IPS-18a (cell line): ENCODE results near the gene HS3ST3B1.

ENCODE experiments used
- H3K27ac ChIP-seq: one replicate; pipeline ENCODE4 v1.5.1; 2013; ENCODE audit warnings: low read length
- H3K27me3 ChIP-seq: one replicate; pipeline ENCODE4 v1.6.1; 2013; ENCODE audit warnings: mild to moderate bottlenecking, low read length; ENCODE audit not compliant: control insufficient read depth, insufficient read depth
- H3K36me3 ChIP-seq: one replicate; pipeline ENCODE4 v1.6.1; 2013; ENCODE audit warnings: low read depth, low read length; ENCODE audit not compliant: control insufficient read depth
- H3K4me1 ChIP-seq: one replicate; pipeline ENCODE4 v1.6.1; 2013; ENCODE audit warnings: low read depth, low read length; ENCODE audit not compliant: control insufficient read depth
- H3K4me3 ChIP-seq: one replicate; pipeline ENCODE4 v1.5.1; 2013; ENCODE audit warnings: low read length
- H3K9ac ChIP-seq: one replicate; pipeline ENCODE4 v1.6.1; 2013; ENCODE audit warnings: mild to moderate bottlenecking, low read length, moderate library complexity
- H3K9me3 ChIP-seq: one replicate; pipeline ENCODE4 v1.6.1; 2013; ENCODE audit warnings: low read depth, low read length; ENCODE audit not compliant: control insufficient read depth

Gene HS3ST3B1

DNA sequence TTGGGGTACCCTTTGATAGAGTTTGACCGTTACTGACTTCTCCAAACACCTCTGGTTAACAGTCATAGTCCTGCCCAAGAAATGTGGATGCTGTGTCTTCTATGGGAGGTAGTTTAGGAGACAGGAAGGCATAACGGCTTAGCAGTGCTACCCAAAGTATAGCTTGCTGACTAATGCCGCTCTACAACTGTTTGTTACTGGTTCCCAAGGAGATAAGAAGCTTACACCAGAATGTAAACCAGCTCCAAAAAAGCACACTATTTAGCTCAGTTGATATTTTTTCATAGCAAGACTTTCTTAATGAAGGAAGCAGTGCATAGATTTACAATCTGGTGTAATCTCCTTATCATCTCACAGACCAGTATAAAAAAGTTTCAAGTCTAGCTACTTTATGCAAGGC is 95.7 kb downstream of the HS3ST3B1 start:
- Histone ChIP-seq H3K27me3 (no peaks in the 10 kb centered on the region), H3K36me3 (no peaks in the 10 kb centered on the region), H3K27ac (no peak overlapping the region), H3K9me3 (no peaks in the 10 kb centered on the region), H3K4me1 (no peaks in the 10 kb centered on the region), H3K4me3 (no peak overlapping the region), H3K9ac (no peak overlapping the region)

DNA sequence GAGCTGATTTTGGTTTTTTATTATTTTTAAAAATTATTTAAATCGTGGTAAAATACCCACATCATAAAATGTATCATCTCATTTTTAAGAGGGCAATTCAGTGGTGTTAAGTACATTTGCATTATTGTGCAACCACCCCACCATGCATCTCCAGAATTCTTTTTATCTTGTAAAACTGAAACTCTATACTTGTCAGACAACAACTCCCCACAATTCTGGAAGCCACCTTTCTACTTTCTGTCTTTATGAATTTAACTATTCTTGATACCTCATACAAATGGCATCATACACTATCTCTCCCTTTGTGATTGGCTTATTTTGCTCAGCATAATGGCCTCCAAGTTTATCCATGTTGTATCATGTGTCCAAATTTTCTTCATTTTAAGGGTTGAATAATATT is 97.9 kb downstream of the HS3ST3B1 start:
- no peaks in the 10 kb centered on the region for H3K9me3 ChIP-seq
- no peak overlapping the region for H3K4me3 ChIP-seq
- H3K36me3 ChIP-seq = no peaks in the 10 kb centered on the region
- H3K27me3 ChIP-seq = no peaks in the 10 kb centered on the region
- no peaks in the 10 kb centered on the region for H3K4me1 ChIP-seq
- no peak overlapping the region for H3K27ac ChIP-seq
- no peak overlapping the region for H3K9ac ChIP-seq
